Vagina (tissue), 2 donors: ENCODE measurements around the gene EYS.

ENCODE experiments used
- CTCF ChIP-seq, 3 experiments: fragments of 450-650 bp in 2 of 3; fragments of 200-600 bp in 1 of 3; sonication (generic) in 1 of 3; IDR thresholded peaks; one replicate each; pipeline ENCODE4 v1.5.1; 2017 to 2019; ENCODE audit warnings: antibody characterized with exemption in 3 of 3, mild to moderate bottlenecking in 2 of 3, moderate library complexity in 2 of 3
- POLR2A ChIP-seq, 2 donors: fragments of 450-650 bp; IDR thresholded peaks; one replicate each; pipeline ENCODE4 v1.6.1; 2017; ENCODE audit warnings: antibody characterized with exemption in 2 of 2, mild to moderate bottlenecking in 2 of 2, moderate library complexity in 2 of 2
- POLR2AphosphoS5 ChIP-seq, 2 donors: sonication (generic); formaldehyde crosslinking; IDR thresholded peaks; one replicate each; pipeline ENCODE4 v1.9.0; 2017; ENCODE audit warnings: antibody characterized with exemption in 2 of 2, mild to moderate bottlenecking in 2 of 2, low read depth in 1 of 2; ENCODE audit not compliant: insufficient read depth in 1 of 2

- TF ChIP-seq POLR2A (IDR thresholded peaks at IDR 0.05) (no peak), CTCF (IDR thresholded peaks at IDR 0.05) (no peak), POLR2AphosphoS5 (IDR thresholded peaks at IDR 0.05; ENCODE audit: insufficient read depth in 1 of 2, low read depth in 1 of 2) (no peak)
Observed at GRCh38 chr6:64325093-64325492, 1381.9 kb downstream of the EYS start.
